ENCODE results near the gene APOBEC3A.
A peak's percentile ranks its signal among the peaks of the same experiment; 100 is the strongest.
"Not testable (repeated sequence)": the region's sequence is repeated elsewhere in the genome, so short reads cannot be mapped to it uniquely, and the experiment has no call there.

APOBEC3A gene

GRCh38 chr22:38958651-38958943, 1.2 kb downstream of the APOBEC3A start:
- not testable (repeated sequence) for DNase-seq (ENCODE audit: low read depth in 2 of 2)

GRCh38 chr22:38959590-38959989, 2.2 kb downstream of the APOBEC3A start:
- no peak for DNase-seq (ENCODE audit: low read depth in 2 of 2)

- not testable (repeated sequence) for DNase-seq (ENCODE audit: low read depth in 2 of 2)
Observed at GRCh38 chr22:38960673-38961072, 3.3 kb downstream of the APOBEC3A start.

- DNase-seq (ENCODE audit: low read depth in 2 of 2): not testable (repeated sequence)
Observed at GRCh38 chr22:38963291-38963738, 5.9 kb downstream of the APOBEC3A start.

- no peak for DNase-seq (ENCODE audit: low read depth in 2 of 2)
Observed at GRCh38 chr22:38963872-38964271, 6.5 kb downstream of the APOBEC3A start.

- no peak for DNase-seq (ENCODE audit: low read depth in 2 of 2)
Observed at GRCh38 chr22:38964306-38964705, 6.9 kb downstream of the APOBEC3A start.

GRCh38 chr22:38964989-38965388, 7.6 kb downstream of the APOBEC3A start:
- DNase-seq (ENCODE audit: low read depth in 2 of 2): no peak

- no peak for DNase-seq (ENCODE audit: low read depth in 2 of 2)
Observed at GRCh38 chr22:38965614-38966379, 8.4 kb downstream of the APOBEC3A start.

- no peak for DNase-seq (ENCODE audit: low read depth in 2 of 2)
Observed at GRCh38 chr22:38966380-38966702, 8.9 kb downstream of the APOBEC3A start.

- DNase-seq (ENCODE audit: low read depth in 2 of 2): no peak
Observed at GRCh38 chr22:38966942-38967341, 9.5 kb downstream of the APOBEC3A start.

- no peak for DNase-seq (ENCODE audit: low read depth in 2 of 2)
Observed at GRCh38 chr22:38967451-38968450, 10.3 kb downstream of the APOBEC3A start.

GRCh38 chr22:38968801-38969200, 11.4 kb downstream of the APOBEC3A start:
- no peak for DNase-seq (ENCODE audit: low read depth in 2 of 2)

GRCh38 chr22:38970551-38970950, 13.1 kb downstream of the APOBEC3A start:
- DNase-seq (ENCODE audit: low read depth in 2 of 2): no peak

GRCh38 chr22:38971202-38971601, 13.8 kb downstream of the APOBEC3A start:
- no peak for DNase-seq (ENCODE audit: low read depth in 2 of 2)

GRCh38 chr22:38971791-38972190, 14.4 kb downstream of the APOBEC3A start:
- no peak for DNase-seq (ENCODE audit: low read depth in 2 of 2)

- DNase-seq (ENCODE audit: low read depth in 2 of 2): no peak
Observed at GRCh38 chr22:38972558-38972957, 15.1 kb downstream of the APOBEC3A start.

- peak; percentile 41 to 43 for DNase-seq (ENCODE audit: low read depth in 2 of 2)
Observed at GRCh38 chr22:38973289-38974169, 16.1 kb downstream of the APOBEC3A start.

- DNase-seq (ENCODE audit: low read depth in 2 of 2): no peak
Observed at GRCh38 chr22:38974170-38974825, 16.9 kb downstream of the APOBEC3A start.

GRCh38 chr22:38974826-38975175, 17.4 kb downstream of the APOBEC3A start:
- DNase-seq (ENCODE audit: low read depth in 2 of 2): no peak

- DNase-seq (ENCODE audit: low read depth in 2 of 2): not testable (repeated sequence)
Observed at GRCh38 chr22:38977289-38977688, 19.9 kb downstream of the APOBEC3A start.

- DNase-seq (ENCODE audit: low read depth in 2 of 2): not testable (repeated sequence)
Observed at GRCh38 chr22:38980587-38980986, 23.2 kb downstream of the APOBEC3A start.

Measured in activated CD4-positive, alpha-beta T cell treated with anti-CD3 and anti-CD28 coated beads for 24 hours (primary cell).